Activated CD4-positive, alpha-beta T cell treated with anti-CD3 and anti-CD28 coated beads, Interleukin-2, amount 50 U/mL, for 24 hours (primary cell): ENCODE results near the gene ZNF484.
"Not testable (repeated sequence)": the region's sequence is repeated elsewhere in the genome, so short reads cannot be mapped to it uniquely, and the experiment has no call there.

Experiments used
- DNase-seq, 2 donors: peaks; one replicate each; pipeline ENCODE4 v3.0.0-alpha.2; 2020; ENCODE audit warnings: low read depth in 1 of 2, low spot score in 1 of 2

Gene ZNF484

GRCh38 chr9:92877531-92878430, at the start of gene ZNF484:
Gene ZNF484 (minus strand): TSS chr9:92878038. CDS start chr9:92875029, 3,009 bp downstream.
- peak; percentile 85 to 96 for DNase-seq

DNA sequence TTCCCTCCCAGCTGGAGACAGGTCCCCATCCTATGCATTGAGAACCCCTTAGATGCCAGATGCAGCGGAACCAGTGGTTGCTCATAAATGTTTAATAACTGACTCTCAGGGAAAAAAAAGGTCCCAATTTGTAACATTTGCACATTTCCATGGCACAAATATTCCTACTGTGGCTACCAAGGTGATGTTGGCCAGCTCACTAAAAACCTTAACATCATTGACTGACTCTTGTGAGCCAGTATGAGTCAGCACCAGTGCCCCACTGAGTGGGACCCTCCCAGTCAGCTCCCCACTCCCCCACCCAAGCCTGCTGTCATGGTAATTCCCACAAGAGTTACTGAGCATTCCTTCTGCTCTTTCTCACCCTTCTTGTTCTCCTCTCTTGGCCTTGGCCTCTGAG, 42.6 kb upstream of the ZNF484 start:
- no peak for DNase-seq

GRCh38 chr9:92917176-92917800, 39.5 kb upstream of the ZNF484 start:
- DNase-seq: no peak

DNA sequence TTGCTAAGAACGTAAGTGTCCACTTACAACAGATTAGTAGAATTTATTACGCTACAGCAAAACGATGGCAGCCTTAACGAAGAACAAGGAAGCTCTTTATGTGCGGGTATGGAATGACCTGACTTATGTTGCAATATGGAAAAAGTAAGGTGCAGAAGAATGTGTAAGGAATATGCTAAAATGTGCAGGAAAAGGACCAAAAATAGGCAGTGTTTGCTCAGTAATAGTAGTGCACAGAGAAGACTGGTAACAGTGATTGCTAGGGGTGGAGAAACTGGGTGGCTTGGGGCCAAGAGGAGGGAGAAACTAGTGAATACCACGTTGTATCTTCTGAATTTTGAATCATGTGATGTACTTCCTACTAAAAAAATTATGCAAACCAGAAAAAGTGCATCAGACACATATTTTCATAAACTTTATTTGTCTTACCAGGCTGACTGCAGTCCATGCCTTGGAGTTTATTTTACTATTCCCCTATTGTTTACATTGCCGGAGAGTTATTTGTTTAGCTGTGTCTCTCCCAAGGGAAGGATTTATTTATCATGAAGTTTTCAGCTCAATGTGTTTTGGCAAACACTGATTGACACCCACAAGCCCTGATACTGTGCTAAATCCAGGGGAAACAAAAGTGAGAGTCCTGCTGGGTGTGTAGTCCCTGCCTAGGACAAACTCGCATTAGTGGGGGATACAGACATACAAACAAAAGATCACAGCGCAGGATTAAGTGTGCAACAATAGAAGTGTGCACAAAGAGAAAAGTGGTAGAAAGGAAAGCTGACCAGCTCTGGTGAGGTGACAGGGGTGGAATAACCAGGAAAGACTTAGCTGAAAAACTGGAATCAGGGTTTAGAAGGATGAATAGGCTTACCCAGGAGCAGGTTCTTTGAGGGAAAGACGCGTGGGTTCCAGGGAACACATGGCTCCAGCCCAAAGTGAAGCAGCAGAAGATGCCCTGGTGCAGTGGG, 34.0 kb upstream of the ZNF484 start:
- no peak for DNase-seq

GRCh38 chr9:92905137-92905536, 27.3 kb upstream of the ZNF484 start:
- DNase-seq: not testable (repeated sequence)

- DNase-seq: no peak
These were observed 19.5 kb upstream of the ZNF484 start for GRCh38 chr9:92897323-92897722.

- DNase-seq: no peak
These were observed 18.1 kb upstream of the ZNF484 start for GRCh38 chr9:92895812-92896436.

GRCh38 chr9:92894711-92895362, 17.0 kb upstream of the ZNF484 start:
- DNase-seq: no peak

- not testable (repeated sequence) for DNase-seq
These were observed 16.2 kb upstream of the ZNF484 start for GRCh38 chr9:92893916-92894610.

- DNase-seq: not testable (repeated sequence)
These were observed 14.4 kb upstream of the ZNF484 start for GRCh38 chr9:92892276-92892675.

- DNase-seq: no peak
These were observed 12.9 kb upstream of the ZNF484 start for GRCh38 chr9:92890761-92891160.

DNA sequence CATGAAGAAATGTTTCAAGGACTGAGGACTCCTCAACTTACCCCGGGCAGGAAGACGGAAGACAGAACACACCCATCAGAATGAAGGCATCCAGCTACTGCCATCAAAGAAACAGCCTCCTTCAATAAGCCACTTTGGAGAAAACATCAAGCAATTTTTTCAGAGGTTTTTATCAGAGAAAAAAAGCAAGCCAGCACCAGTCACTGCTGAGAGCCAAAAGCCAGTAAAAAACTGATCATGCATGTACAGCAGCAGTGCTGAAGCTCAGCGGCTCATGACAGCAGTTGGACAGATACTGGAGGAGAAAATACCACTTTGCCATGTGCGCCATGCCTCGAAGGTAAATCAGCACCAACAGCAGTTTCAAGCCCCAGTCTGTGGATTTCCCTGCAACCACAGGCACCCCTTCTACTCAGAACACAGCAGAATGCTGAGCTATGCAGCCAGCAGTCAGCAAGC, 10.1 kb upstream of the ZNF484 start:
- DNase-seq: no peak

DNA sequence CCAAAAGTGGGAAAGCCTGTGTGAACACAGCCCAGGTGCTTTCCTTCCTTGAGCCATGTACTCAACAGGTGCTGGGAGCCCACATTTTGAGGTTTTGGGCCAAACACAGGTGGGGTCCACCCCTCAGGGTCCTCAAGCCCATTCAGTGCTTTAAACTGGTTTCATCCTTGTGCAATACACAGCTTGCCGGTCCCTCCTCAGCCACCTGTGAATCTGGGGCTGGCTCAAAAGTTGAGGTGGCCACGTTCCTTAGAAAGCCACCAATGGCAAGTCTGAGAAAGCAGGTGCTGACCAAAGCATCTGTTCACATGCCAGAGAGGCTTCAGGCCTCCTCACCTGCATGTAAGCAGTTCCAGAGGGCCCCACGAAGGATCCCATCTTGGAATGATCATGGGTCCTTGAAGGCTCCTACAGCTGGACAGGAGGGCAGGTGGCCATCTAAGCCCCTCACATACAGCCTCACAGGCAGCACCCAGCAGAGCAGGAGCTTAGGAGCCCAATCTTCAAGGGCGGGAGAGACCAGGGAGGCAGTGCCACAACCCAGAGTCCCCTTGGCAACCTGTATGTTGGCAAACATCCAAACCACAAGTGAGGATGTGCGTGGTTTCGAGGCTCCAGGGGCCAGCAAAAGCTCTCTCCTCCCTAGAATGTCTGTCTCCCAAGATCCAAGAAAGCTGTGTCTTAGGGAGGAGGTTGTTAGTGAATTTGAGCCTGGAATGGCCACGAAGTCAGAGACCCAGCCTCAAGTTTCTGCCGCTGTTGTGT, 9.2 kb upstream of the ZNF484 start:
- DNase-seq: not testable (repeated sequence)

DNA sequence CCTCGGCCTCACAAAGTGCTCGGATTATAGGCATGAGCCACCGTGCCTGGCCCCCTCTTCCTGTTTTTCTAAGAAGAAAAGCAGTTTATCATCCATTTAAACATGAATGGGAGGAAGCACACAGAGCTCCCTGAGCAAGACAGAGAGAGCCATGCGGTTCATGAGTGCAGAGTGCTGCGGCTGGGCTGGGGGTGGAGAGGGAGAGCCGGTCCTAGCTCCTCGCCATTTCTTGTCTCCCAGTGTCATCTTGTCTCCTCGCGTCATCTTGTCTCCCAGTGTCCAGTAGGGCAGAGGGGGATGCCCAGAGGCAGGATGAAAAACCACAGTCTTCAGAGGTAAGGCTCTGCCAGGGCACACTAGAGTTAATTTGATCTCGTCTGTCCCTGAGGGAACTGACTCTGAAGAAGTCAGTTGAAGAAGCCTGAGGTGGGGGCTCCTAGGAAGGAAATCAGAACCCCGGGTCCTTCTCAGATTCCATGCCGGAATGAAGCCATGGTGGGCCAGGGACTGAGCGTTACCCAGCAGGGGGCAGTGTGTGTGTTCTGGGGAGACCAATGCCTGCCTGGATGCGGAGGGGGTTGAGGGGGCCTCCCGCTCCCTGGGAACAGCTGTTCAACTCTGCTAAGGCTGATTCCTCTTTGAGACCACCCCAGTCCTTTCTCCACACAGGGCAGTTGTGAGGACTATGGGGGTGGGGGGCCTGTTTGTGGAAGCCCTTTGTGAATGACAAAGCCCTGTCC, 6.0 kb upstream of the ZNF484 start:
- DNase-seq: not testable (repeated sequence)

DNA sequence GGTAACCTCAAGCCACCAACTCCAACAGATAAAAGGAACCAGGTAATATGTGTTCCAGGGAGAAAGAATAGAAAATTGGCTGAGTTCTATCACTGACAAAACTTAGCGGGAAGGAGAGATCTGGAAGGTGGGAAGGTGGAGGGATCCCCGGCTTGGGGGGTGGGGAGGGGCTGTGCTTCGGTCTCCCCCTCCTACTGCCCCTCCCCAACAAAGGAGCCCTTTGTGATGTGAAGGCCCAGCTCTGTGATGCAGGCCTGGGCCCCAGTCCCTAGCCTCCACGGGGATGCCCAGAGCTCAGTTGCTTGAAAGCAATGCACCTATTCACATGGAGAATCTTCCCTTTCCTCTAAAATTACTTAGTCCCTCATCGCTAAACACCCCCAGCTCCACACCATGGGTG, 4.4 kb upstream of the ZNF484 start:
- DNase-seq: no peak

DNA sequence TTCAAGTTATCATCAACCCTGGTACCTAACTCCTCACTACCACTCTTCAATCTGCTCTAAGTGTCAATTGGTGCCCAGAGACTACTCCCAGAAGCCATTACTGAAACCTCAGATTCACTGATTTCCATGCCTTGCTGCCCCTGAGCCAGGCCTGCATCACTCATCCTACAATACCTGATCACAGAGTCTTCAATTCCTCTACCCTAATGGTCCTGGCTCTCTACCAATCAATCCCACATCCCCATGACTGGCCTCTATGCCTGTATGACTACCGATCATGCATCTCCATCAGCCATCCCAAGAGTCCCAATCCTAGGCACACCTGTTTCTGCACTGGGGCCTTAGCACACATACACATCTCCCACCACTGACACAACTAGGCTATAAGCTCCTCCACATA, 2.5 kb downstream of the ZNF484 start:
- no peak for DNase-seq

DNA sequence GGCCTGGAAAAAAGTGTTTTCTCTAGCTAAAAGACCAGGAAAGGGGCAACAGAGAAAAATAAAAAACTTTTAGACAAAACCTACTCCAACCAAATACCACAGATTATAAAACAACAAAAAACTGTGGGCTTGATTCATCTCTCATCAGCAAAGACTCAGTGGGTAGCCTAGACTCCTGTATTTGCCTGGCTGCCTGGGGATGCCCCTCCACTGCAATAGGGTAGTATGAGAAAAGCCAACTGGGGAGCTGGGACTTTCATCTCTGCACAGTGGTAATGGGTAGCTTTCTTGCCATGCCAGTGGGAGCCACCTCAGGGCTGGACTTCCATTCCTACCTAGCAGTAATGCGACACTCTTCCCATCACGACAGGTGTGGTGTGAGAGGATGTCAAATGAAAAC, 7.5 kb downstream of the ZNF484 start:
- DNase-seq: no peak

DNA sequence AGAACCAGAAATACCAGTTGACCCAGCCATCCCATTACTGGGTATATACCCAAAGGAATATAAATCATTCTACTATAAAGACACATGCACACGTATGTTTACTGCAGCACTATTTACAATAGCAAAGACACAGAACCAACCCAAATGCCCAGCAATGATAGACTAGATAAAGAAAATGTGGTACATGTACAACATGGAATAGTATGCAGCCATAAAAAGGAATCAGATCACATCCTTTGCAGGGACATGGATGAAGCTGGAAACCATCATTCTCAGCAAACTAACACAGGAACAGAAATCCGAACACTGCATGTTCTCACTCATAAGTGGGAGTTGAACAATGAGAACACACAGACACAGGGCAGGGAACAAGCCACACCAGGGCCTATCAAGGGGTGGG, 11.2 kb downstream of the ZNF484 start:
- not testable (repeated sequence) for DNase-seq
